ENCODE data around the gene MTM1.

- no peak for TF ChIP-seq CTCF (IDR thresholded peaks at IDR 0.05)
- no peak for TF ChIP-seq CEBPB (IDR thresholded peaks at IDR 0.05)
- no peak for TF ChIP-seq RAD21 (conservative IDR thresholded peaks at IDR 0.05 in 1 of 2, IDR thresholded peaks at IDR 0.05 in 1 of 2)
- TF ChIP-seq POLR2A (IDR thresholded peaks at IDR 0.05; ENCODE audit: low read length) = no peak
- no peak for TF ChIP-seq REST (IDR thresholded peaks at IDR 0.05)
Measured at GRCh38 chrX:150651906-150652305, 83.5 kb downstream of the MTM1 start.

Data from A549 (cell line).